Caco-2 (cell line): ENCODE results near the gene KLHL36. TPM values are rescaled to one million over a fixed set of nuclear protein-coding genes. Genes with fewer than 3 reads are reported as not detected.

Experiments used
- BruUV-seq: library from RNA; stranded (reverse); fragments of 400-500 nt; replicated peaks from 2 replicates; lab custom pipeline; 2021; lab: Mats Ljungman, UMichigan
- CTCF ChIA-PET: fragments of 300-600 bp; sonication (Branson Sonifier 250); formaldehyde crosslinking; loops from one replicate; lab custom pipeline; 2022; ENCODE audit warnings: antibody characterized with exemption; lab: Charles Lee
- POLR2A ChIA-PET: fragments of 300-600 bp; sonication (Branson Sonifier 250); formaldehyde crosslinking; loops from one replicate; lab custom pipeline; 2022; ENCODE audit warnings: antibody characterized with exemption; lab: Charles Lee
- DNase-seq, 2 experiments: peaks; one replicate each; pipeline versions ENCODE4 v3.0.0 to v3.0.0-alpha.2; 2020 to 2022
- H3K27me3 ChIP-seq: replicated peaks from 2 replicates; pipeline ENCODE4 v1.6.0; 2011; ENCODE audit warnings: low read length; ENCODE audit not compliant: control insufficient read depth, insufficient read depth
- H3K36me3 ChIP-seq: 2 replicates; pipeline ENCODE4 v1.5.1; 2011; ENCODE audit warnings: low read length; ENCODE audit not compliant: control insufficient read depth, insufficient read depth
- H3K4me1 ChIP-seq: fragments of 250-450 bp; sonication (Bioruptor Pico); 2 replicates; pipeline ENCODE4 v1.5.1; 2020; ENCODE audit warnings: mild to moderate bottlenecking
- H3K4me3 ChIP-seq: 2 replicates; pipeline ENCODE4 v1.5.1; 2011; ENCODE audit warnings: low read depth, mild to moderate bottlenecking, control low read depth, low read length
- H3K9me3 ChIP-seq: fragments of 250-450 bp; sonication (Bioruptor Pico); 2 replicates; pipeline ENCODE4 v1.5.1; 2020; ENCODE audit warnings: mild to moderate bottlenecking, moderate library complexity
- H3K27ac Mint-ChIP-seq: one replicate; pipeline ENCODE4 v1.8.0; 2022; ENCODE audit warnings: mixed read lengths; ENCODE audit not compliant: unreplicated experiment
- H3K27me3 Mint-ChIP-seq: one replicate; pipeline ENCODE4 v1.8.0; 2022; ENCODE audit warnings: mixed read lengths; ENCODE audit not compliant: insufficient read depth, unreplicated experiment
- H3K36me3 Mint-ChIP-seq: one replicate; pipeline ENCODE4 v1.8.0; 2022; ENCODE audit warnings: mild to moderate bottlenecking, mixed read lengths; ENCODE audit not compliant: insufficient read depth, unreplicated experiment
- H3K4me1 Mint-ChIP-seq: one replicate; pipeline ENCODE4 v1.8.0; 2022; ENCODE audit warnings: low read depth, mixed read lengths; ENCODE audit not compliant: unreplicated experiment
- H3K4me3 Mint-ChIP-seq: one replicate; pipeline ENCODE4 v1.8.0; 2022; ENCODE audit warnings: mild to moderate bottlenecking, moderate library complexity, mixed read lengths; ENCODE audit not compliant: unreplicated experiment
- H3K9me3 Mint-ChIP-seq: one replicate; pipeline ENCODE4 v1.8.0; 2022; ENCODE audit warnings: mixed read lengths; ENCODE audit not compliant: unreplicated experiment
- CTCF ChIP-seq, 2 experiments: fragments of 200-600 bp in 1 of 2; IDR thresholded peaks; 1 replicate in 1 of 2; 2 replicates in 1 of 2; pipeline versions ENCODE4 v1.5.1 to v1.8.0; 2011 to 2022; ENCODE audit warnings: antibody characterized with exemption in 1 of 2, control low read depth in 1 of 2, inconsistent platforms in 1 of 2, low read depth in 1 of 2, low read length in 1 of 2, mild to moderate bottlenecking in 1 of 2, moderate library complexity in 1 of 2; ENCODE audit not compliant: insufficient read depth in 1 of 2, severe bottlenecking in 1 of 2, unreplicated experiment in 1 of 2
- intact Hi-C: fragments of 100-400 bp; cut with micrococcal nuclease; formaldehyde crosslinking; loops from one replicate; pipeline ENCODE4 v1.10.0; 2022; ENCODE audit not compliant: unreplicated experiment
- total RNA-seq: library from RNA; stranded (reverse); gene quantifications from 2 replicates; pipeline ENCODE4 v1.2.3, GENCODE V29; 2022

The KLHL36 gene
- total RNA-seq, 1 experiment from 2014 or later, result 70.2 TPM

- peak overlapping the region; percentile 86 for H3K27ac Mint-ChIP-seq
- POLR2A ChIA-PET, result no interaction called here
- TF ChIP-seq CTCF (IDR thresholded peaks at IDR 0.05; ENCODE audit: insufficient read depth in 1 of 2, low read depth in 1 of 2, low read length in 1 of 2, severe bottlenecking in 1 of 2, unreplicated experiment in 1 of 2), result no peak
These were observed 31.1 kb upstream of the KLHL36 start for GRCh38 chr16:84617041-84617790.

DNA sequence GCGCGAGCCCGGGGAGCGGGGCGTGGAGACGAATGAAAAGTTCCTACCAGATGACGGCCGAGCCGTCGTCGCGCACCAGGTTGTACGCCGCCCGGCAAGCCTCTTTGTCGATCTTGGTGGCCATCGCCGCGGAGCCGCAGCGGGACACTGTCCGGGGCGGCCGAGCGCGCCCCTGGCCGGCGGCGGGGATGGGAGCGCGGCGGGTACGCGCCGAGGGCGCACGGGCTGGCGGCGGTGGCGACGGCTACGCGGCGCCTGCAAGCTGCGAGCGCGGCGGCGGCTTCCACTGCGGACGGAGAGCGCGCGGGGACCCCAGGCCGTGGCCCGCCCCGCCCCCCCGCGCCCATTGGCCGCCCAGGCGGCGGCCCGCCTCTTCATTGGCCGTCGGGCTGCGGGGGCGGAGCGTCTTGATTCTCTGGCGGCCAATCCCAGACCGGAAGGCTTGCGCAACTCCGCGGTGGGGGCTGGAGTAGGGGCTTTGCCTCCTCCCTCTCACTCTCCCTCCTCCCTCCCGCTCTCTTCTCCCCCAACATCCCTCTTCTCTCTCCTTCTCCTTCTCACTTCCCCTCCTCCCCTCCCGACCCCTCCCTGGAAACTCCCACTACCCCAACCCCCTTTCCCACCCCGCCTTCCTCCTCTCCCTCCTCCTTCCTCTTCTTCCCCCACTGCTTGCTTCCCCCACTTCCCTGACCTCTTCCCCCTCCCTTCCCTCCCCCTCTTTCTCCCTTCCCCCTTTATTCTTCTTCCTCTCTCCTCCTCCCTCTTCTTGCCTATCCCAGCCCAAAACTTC lies 30.3 kb upstream of the KLHL36 start, which contains the start of gene COTL1:
TSS of gene COTL1 (minus strand) at position 288 of the 790 bp plus-strand sequence. CDS start at position 124, 164 bp downstream.
- no peaks in the 10 kb centered on the region for H3K36me3 ChIP-seq
- no TSS peak for BruUV-seq
- peak within 1 kb of the TSS; percentile 96 for H3K4me3 ChIP-seq
- ChIA-PET CTCF (interaction anchor here (0.6 to 1.8 kb wide), 11 partner anchors 31 to 394 kb away, joined by 3 to 12 read pairs (median 4); partner anchors contain the start of gene KLHL36), POLR2A (interaction anchor here (0.9 to 1.4 kb wide), 3 partner anchors 32 to 86 kb away, joined by 3 to 9 read pairs (median 3); no protein-coding TSS in a partner anchor)
- no peak for TF ChIP-seq CTCF (IDR thresholded peaks at IDR 0.05; ENCODE audit: insufficient read depth in 1 of 2, low read depth in 1 of 2, low read length in 1 of 2, severe bottlenecking in 1 of 2, unreplicated experiment in 1 of 2)
- H3K27me3 Mint-ChIP-seq, result no peaks in the 10 kb centered on the region
- H3K36me3 Mint-ChIP-seq, result peaks cover 63% of the 10 kb centered on the region
- H3K4me1 Mint-ChIP-seq, result peaks cover 59% of the 10 kb centered on the region
- H3K4me3 Mint-ChIP-seq, result peak within 1 kb of the TSS; percentile 96
- H3K27ac Mint-ChIP-seq, result peak within 1 kb of the TSS; percentile 100
- intact Hi-C loops, result loop anchor here (1.0 kb wide), 6 partner anchors 49 to 107 kb away; no protein-coding TSS in a partner anchor
- no peaks in the 10 kb centered on the region for H3K27me3 ChIP-seq
- peak; percentile 99 for DNase-seq
- H3K9me3 Mint-ChIP-seq, result no peaks in the 10 kb centered on the region
- no peaks in the 10 kb centered on the region for H3K9me3 ChIP-seq
- H3K4me1 ChIP-seq, result peaks cover 31% of the 10 kb centered on the region

More at GRCh38 chr16:84617041-84617790, 31.1 kb upstream of the KLHL36 start:
- Histone ChIP-seq H3K9me3 (no peaks in the 10 kb centered on the region), H3K36me3 (no peaks in the 10 kb centered on the region), H3K4me3 (peak overlapping the region; percentile 96), H3K4me1 (peaks cover 31% of the 10 kb centered on the region), H3K27me3 (no peaks in the 10 kb centered on the region)
- peak in 1 of 2 experiments; percentile 49 for DNase-seq
- no peaks in the 10 kb centered on the region for H3K27me3 Mint-ChIP-seq
- H3K36me3 Mint-ChIP-seq, result peaks cover 70% of the 10 kb centered on the region
- no TSS peak for BruUV-seq
- intact Hi-C loops, result no loop called here
- H3K9me3 Mint-ChIP-seq, result no peaks in the 10 kb centered on the region
- CTCF ChIA-PET, result interaction anchor here (0.6 kb wide), 1 partner anchor 88 kb away, joined by 3 read pairs; no protein-coding TSS in a partner anchor
- peak overlapping the region; percentile 96 for H3K4me3 Mint-ChIP-seq
- peaks cover 59% of the 10 kb centered on the region for H3K4me1 Mint-ChIP-seq
